Fibroblast of lung (primary cell): ENCODE data around the gene RAC2. TPM values are rescaled to one million over a fixed set of nuclear protein-coding genes. Genes with fewer than 3 reads are reported as not detected.
A peak's percentile ranks its signal among the peaks of the same experiment; 100 is the strongest.

ENCODE experiments used
- DNase-seq, 2 donors: peaks; one replicate each; pipeline versions ENCODE4 v3.0.0 to v3.0.0-alpha.2; 2010; ENCODE audit warnings: low read depth in 2 of 2
- H2AFZ ChIP-seq: 2 replicates; pipeline ENCODE4 v1.5.1; 2012; ENCODE audit warnings: low read length, control low read depth, inconsistent platforms
- H3K27ac ChIP-seq: 2 replicates; pipeline ENCODE4 v1.5.1; 2011; ENCODE audit warnings: low read length, control low read depth; ENCODE audit not compliant: insufficient read depth
- H3K27me3 ChIP-seq: 2 replicates; pipeline ENCODE4 v1.5.1; 2011; ENCODE audit warnings: mild to moderate bottlenecking, low read length; ENCODE audit not compliant: control insufficient read depth, insufficient read depth
- H3K36me3 ChIP-seq: 2 replicates; pipeline ENCODE4 v1.5.1; 2011; ENCODE audit warnings: low read length; ENCODE audit not compliant: control insufficient read depth, insufficient read depth
- H3K4me1 ChIP-seq: 2 replicates; pipeline ENCODE4 v1.5.1; 2011; ENCODE audit warnings: low read length; ENCODE audit not compliant: control insufficient read depth, insufficient read depth; ENCODE audit errors: extremely low read depth
- H3K4me2 ChIP-seq: 2 replicates; pipeline ENCODE4 v1.5.1; 2011; ENCODE audit warnings: low read length, control low read depth; ENCODE audit not compliant: insufficient read depth; ENCODE audit errors: extremely low read depth
- H3K4me3 ChIP-seq, 4 experiments: fragments of 200-600 bp in 1 of 4; sonication (generic) in 1 of 4; replicated peaks in 1 of 4; 2 replicates each; pipeline ENCODE4 v1.5.1; 2011 to 2016; ENCODE audit warnings: low read length in 4 of 4, low read depth in 3 of 4, mild to moderate bottlenecking in 3 of 4, control low read depth in 2 of 4, inconsistent platforms in 1 of 4, mixed read lengths in 1 of 4; ENCODE audit not compliant: insufficient read depth in 1 of 4; ENCODE audit errors: control extremely low read depth in 1 of 4
- H3K79me2 ChIP-seq: 2 replicates; pipeline ENCODE4 v1.5.1; 2012; ENCODE audit warnings: mild to moderate bottlenecking, low read length, inconsistent platforms; ENCODE audit not compliant: control insufficient read depth, insufficient read depth
- H3K9ac ChIP-seq: 2 replicates; pipeline ENCODE4 v1.5.1; 2011; ENCODE audit warnings: mild to moderate bottlenecking, low read length, control low read depth; ENCODE audit not compliant: insufficient read depth
- H3K9me3 ChIP-seq: 2 replicates; pipeline ENCODE4 v1.5.1; 2012; ENCODE audit warnings: low read depth, low read length; ENCODE audit not compliant: control insufficient read depth, insufficient read depth
- H4K20me1 ChIP-seq: 2 replicates; pipeline ENCODE4 v1.5.1; 2011; ENCODE audit warnings: low read length; ENCODE audit not compliant: control insufficient read depth, insufficient read depth; ENCODE audit errors: extremely low read depth
- CTCF ChIP-seq, 2 donors: IDR thresholded peaks in 1 of 2; conservative IDR thresholded peaks in 1 of 2; 1 replicate in 1 of 2; 2 replicates in 1 of 2; pipeline ENCODE4 v1.5.1; 2011 to 2012; ENCODE audit warnings: low read length in 2 of 2, control low read depth in 1 of 2, inconsistent platforms in 1 of 2, low read depth in 1 of 2, mild to moderate bottlenecking in 1 of 2
- EZH2 ChIP-seq: IDR thresholded peaks from 2 replicates; pipeline ENCODE4 v1.5.1; 2012; ENCODE audit warnings: low read length, control low read depth, mild to moderate bottlenecking; ENCODE audit errors: missing control alignments
- polyA plus RNA-seq, 2 donors: library from polyadenylated mRNA; depleted of rRNA in 1 of 2; stranded (reverse) in 1 of 2; unstranded in 1 of 2; fragments of >200 nt; gene quantifications; 2 replicates each; pipeline ENCODE4 v1.2.1, GENCODE V29; 2011 to 2012; ENCODE audit warnings: missing spikeins in 1 of 2
- total RNA-seq: library from RNA; depleted of rRNA; stranded (reverse); fragments of >200 nt; gene quantifications from 2 replicates; pipeline ENCODE4 v1.2.1, GENCODE V29; 2014

The RAC2 gene
- total and polyA plus RNA-seq, 2 donors (not counting 1 experiment from before 2014, with no cell fraction given) = 2.1 to 10.5 TPM

GRCh38 chr22:37280718-37281117 is 36.6 kb upstream of the RAC2 start:
- DNase-seq = no peak
- Histone ChIP-seq H2AFZ (no peak overlapping the region), H3K36me3 (no peaks in the 10 kb centered on the region), H3K4me2 (no peak overlapping the region), H3K4me3 (no peak overlapping the region), H4K20me1 (no peaks in the 10 kb centered on the region), H3K9ac (no peak overlapping the region), H3K79me2 (no peaks in the 10 kb centered on the region), H3K27ac (no peak overlapping the region), H3K9me3 (no peaks in the 10 kb centered on the region), H3K27me3 (peaks cover 2% of the 10 kb centered on the region), H3K4me1 (no peaks in the 10 kb centered on the region)
- TF ChIP-seq CTCF (conservative IDR thresholded peaks at IDR 0.05 in 1 of 2, IDR thresholded peaks at IDR 0.05 in 1 of 2; ENCODE audit: low read depth in 1 of 2, low read length in 2 of 2) = no peak
- TF ChIP-seq EZH2 = no peak

- H2AFZ ChIP-seq = no peak overlapping the region
- TF ChIP-seq EZH2 = no peak
- no peak for TF ChIP-seq CTCF (conservative IDR thresholded peaks at IDR 0.05 in 1 of 2, IDR thresholded peaks at IDR 0.05 in 1 of 2; ENCODE audit: low read depth in 1 of 2, low read length in 2 of 2)
- DNase-seq = peak in 1 of 2 donors; percentile 81
- no peak overlapping the region for H3K9ac ChIP-seq
- H3K4me2 ChIP-seq = no peak overlapping the region
- H3K36me3 ChIP-seq = no peaks in the 10 kb centered on the region
- no peak overlapping the region for H3K27ac ChIP-seq
- no peaks in the 10 kb centered on the region for H4K20me1 ChIP-seq
- H3K9me3 ChIP-seq = no peaks in the 10 kb centered on the region
- H3K79me2 ChIP-seq = no peaks in the 10 kb centered on the region
- H3K4me1 ChIP-seq = no peaks in the 10 kb centered on the region
- no peak overlapping the region for H3K4me3 ChIP-seq
- peaks cover 4% of the 10 kb centered on the region for H3K27me3 ChIP-seq
These were observed 35.5 kb upstream of the RAC2 start for GRCh38 chr22:37279331-37280181.

GRCh38 chr22:37278261-37278660 is 34.2 kb upstream of the RAC2 start:
- H3K79me2 ChIP-seq = no peaks in the 10 kb centered on the region
- no peaks in the 10 kb centered on the region for H3K9me3 ChIP-seq
- H3K4me2 ChIP-seq = no peak overlapping the region
- H4K20me1 ChIP-seq = no peaks in the 10 kb centered on the region
- no peak overlapping the region for H2AFZ ChIP-seq
- no peak overlapping the region for H3K27ac ChIP-seq
- H3K27me3 ChIP-seq = peaks cover 4% of the 10 kb centered on the region
- H3K4me1 ChIP-seq = no peaks in the 10 kb centered on the region
- TF ChIP-seq CTCF (conservative IDR thresholded peaks at IDR 0.05 in 1 of 2, IDR thresholded peaks at IDR 0.05 in 1 of 2; ENCODE audit: low read depth in 1 of 2, low read length in 2 of 2) (no peak), EZH2 (no peak)
- DNase-seq = no peak
- no peak overlapping the region for H3K4me3 ChIP-seq
- H3K36me3 ChIP-seq = no peaks in the 10 kb centered on the region
- H3K9ac ChIP-seq = no peak overlapping the region
